AG04450 (cell line): ENCODE measurements around the gene ATP13A4. TPM values are rescaled to one million over a fixed set of nuclear protein-coding genes. Genes with fewer than 3 reads are reported as not detected.

Source experiments
- CTCF ChIA-PET: fragments of 300-600, 350-600 bp; formaldehyde crosslinking; extraction: SDS; loops from one replicate; lab custom pipeline; 2022; ENCODE audit warnings: antibody characterized with exemption, inconsistent platforms; lab: Charles Lee
- POLR2A ChIA-PET: fragments of 350-600 bp; formaldehyde crosslinking; extraction: SDS; loops from one replicate; lab custom pipeline; 2021; ENCODE audit warnings: antibody characterized with exemption, inconsistent platforms; lab: Yijun Ruan, JAX
- DNase-seq: peaks from one replicate; pipeline ENCODE4 v3.0.0-alpha.2; 2011; ENCODE audit warnings: low read depth, low spot score
- H3K27ac ChIP-seq: one replicate; pipeline ENCODE4 v1.5.1; 2012; ENCODE audit warnings: low read depth, low read length, control low read depth
- H3K27me3 ChIP-seq: one replicate; pipeline ENCODE4 v1.6.0; 2012; ENCODE audit warnings: low read length; ENCODE audit not compliant: control insufficient read depth, insufficient read depth
- H3K4me3 ChIP-seq: 2 replicates; pipeline ENCODE4 v1.5.1; 2011; ENCODE audit warnings: mild to moderate bottlenecking, low read depth, low read length, control low read depth
- H3K9me3 ChIP-seq: 2 replicates; pipeline ENCODE4 v1.5.1; 2012; ENCODE audit warnings: low read length; ENCODE audit not compliant: control insufficient read depth, insufficient read depth
- CTCF ChIP-seq: IDR thresholded peaks from 2 replicates; pipeline ENCODE4 v1.5.1; 2011; ENCODE audit warnings: low read depth, low read length, control low read depth, inconsistent platforms
- polyA plus RNA-seq: library from polyadenylated mRNA; depleted of rRNA; stranded (reverse); fragments of >200 nt; gene quantifications from 2 replicates; pipeline ENCODE4 v1.2.3, GENCODE V29; 2011

The ATP13A4 gene
- polyA plus RNA-seq, 1 experiment, result 0.04 TPM

GRCh38 chr3:193387596-193387995 is 167.1 kb downstream of the ATP13A4 start:
- ChIA-PET CTCF (no interaction called here), POLR2A (no interaction called here)
- no peak for TF ChIP-seq CTCF
- 0 out of 2 replicates have a peak, but pooled peaks cover 3% of the 10 kb centered on the region for H3K9me3 ChIP-seq
- H3K4me3 ChIP-seq, result no peak overlapping the region
- DNase-seq, result no peak
- no peak overlapping the region for H3K27ac ChIP-seq
- H3K27me3 ChIP-seq, result no peaks in the 10 kb centered on the region

GRCh38 chr3:193378706-193379105 is 176.0 kb downstream of the ATP13A4 start, which contains the start of gene ATP13A5:
Gene ATP13A5, minus strand, starts transcription at chr3:193378753. Its CDS starts 28 bp downstream, at chr3:193378725.
- POLR2A ChIA-PET, result no interaction called here
- CTCF ChIA-PET, result no interaction called here
- Histone ChIP-seq H3K27ac (no peak within 1 kb of the TSS), H3K9me3 (no peaks in the 10 kb centered on the region), H3K4me3 (no peak within 1 kb of the TSS), H3K27me3 (no peaks in the 10 kb centered on the region)
- TF ChIP-seq CTCF, result no peak
- DNase-seq, result no peak

DNA sequence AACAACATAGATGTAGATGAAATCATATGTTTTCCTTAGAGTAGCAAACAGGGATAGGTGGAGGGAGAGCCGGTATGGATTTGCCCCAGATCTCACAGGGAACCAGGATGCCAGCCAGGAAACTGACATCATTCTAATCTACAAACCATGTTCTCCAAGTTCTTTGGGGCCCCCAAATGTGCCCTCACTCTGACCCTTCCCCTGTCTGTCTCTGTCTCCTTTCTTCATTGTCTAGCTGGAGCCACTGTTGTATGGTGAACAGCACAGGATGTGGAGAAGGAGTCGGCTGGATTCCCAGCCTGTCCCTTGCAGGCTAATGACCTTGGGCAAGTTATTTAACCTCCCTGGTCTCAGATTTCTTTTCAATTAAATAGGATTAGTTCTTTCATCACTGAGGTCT is 177.1 kb downstream of the ATP13A4 start:
- ChIA-PET POLR2A (no interaction called here), CTCF (no interaction called here)
- no peaks in the 10 kb centered on the region for H3K27me3 ChIP-seq
- no peak overlapping the region for H3K27ac ChIP-seq
- TF ChIP-seq CTCF, result no peak
- no peaks in the 10 kb centered on the region for H3K9me3 ChIP-seq
- no peak overlapping the region for H3K4me3 ChIP-seq
- DNase-seq, result no peak

- ChIA-PET CTCF (interaction anchor here (0.6 kb wide), 1 partner anchor 560 kb away, joined by 3 read pairs; no protein-coding TSS in a partner anchor), POLR2A (no interaction called here)
- H3K4me3 ChIP-seq, result no peak overlapping the region
- DNase-seq, result no peak
- no peak for TF ChIP-seq CTCF
- no peaks in the 10 kb centered on the region for H3K27me3 ChIP-seq
- H3K27ac ChIP-seq, result no peak overlapping the region
- H3K9me3 ChIP-seq, result no peaks in the 10 kb centered on the region
Observed at GRCh38 chr3:193375614-193376013, 179.1 kb downstream of the ATP13A4 start.

GRCh38 chr3:193372783-193373182 is 181.9 kb downstream of the ATP13A4 start:
- no peak for DNase-seq
- Histone ChIP-seq H3K27me3 (no peaks in the 10 kb centered on the region), H3K9me3 (no peaks in the 10 kb centered on the region), H3K27ac (no peak overlapping the region), H3K4me3 (no peak overlapping the region)
- no peak for TF ChIP-seq CTCF
- CTCF ChIA-PET, result no interaction called here
- POLR2A ChIA-PET, result no interaction called here
